ENCODE measurements around the gene SAPCD1.

SAPCD1 gene

DNA sequence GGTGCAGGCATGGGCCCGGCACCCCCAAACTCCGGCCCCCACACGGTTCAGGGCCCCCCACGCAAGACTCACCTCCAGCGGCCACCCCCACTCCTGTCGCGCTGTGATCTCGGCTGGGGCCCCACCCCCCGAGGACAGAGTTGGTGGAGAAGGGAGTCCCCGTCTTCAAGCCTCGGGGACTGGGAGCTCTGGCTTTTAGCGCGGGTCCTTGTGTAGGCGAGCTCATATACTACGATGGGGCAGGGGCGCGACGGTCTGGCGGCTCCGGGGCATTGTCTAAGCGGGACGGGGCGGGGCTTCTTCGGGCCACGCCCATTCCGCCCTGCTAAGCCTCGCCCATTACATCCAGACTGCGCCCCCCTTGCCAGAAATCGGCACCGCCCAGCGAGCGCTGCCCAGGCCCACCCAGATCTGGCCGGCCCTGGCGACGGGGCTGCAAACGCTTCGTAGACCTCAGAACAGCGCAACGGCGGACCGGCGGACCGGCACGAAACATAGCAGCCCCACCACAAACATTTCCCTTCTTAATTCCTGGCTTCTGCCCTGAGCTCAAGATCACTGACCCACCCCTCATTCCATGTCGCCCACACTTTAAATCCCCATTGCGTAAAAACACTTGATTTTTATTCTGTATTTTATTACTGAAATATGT, 32.4 kb upstream of the SAPCD1 start:
- peak; percentile 70 for DNase-seq

GRCh38 chr6:31730631-31731086, 31.8 kb upstream of the SAPCD1 start:
- no peak for DNase-seq

GRCh38 chr6:31732029-31732428, 30.4 kb upstream of the SAPCD1 start:
- no peak for DNase-seq

DNA sequence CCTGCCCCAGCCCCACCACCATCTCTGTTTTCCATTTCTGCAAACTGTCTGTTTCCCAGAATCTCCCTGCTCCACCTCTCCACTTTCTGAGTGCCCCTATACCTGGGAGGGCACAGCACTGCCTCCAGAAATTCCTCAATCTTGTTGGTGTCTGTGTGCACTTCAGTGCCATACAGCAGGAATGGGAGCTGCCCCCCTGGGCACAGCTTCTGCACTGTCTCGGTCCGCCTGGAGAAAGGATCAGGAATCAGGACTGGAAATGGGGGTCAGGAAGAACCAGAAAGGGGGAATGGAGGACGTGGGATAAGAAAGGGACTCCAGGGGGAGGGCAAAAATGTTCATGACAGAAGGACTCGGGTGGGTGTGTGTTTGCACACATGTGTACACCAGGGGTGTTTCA, 28.7 kb upstream of the SAPCD1 start:
- no peak for DNase-seq

DNA sequence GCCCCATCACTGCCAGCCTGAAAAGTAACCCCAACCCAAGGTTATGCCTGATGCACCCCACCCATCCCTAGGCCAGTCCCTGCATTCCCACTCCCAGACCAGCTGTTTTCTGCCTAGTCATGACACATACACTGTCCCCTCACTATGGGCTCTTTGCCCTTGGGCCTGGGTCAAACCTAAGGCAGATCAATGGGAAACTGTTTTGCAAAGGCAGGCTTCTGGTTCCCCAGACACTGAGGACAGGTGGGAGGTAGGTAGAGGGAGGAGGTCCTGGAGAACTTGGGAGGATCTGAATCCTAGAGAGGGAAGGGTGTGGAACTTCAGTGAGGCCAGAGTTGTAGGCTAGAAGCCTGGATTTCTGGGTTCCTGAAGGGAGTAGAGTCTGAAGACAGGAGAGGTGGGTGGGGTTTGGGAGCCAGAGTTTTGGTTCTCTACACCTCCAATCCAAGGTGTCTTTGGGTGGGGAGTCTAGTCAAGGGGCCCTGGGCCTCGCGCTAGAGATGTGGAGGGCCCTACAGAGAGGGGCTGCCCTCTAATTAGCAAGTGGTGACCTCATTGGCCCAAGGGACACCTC, 28.1 kb upstream of the SAPCD1 start:
- DNase-seq = no peak

DNA sequence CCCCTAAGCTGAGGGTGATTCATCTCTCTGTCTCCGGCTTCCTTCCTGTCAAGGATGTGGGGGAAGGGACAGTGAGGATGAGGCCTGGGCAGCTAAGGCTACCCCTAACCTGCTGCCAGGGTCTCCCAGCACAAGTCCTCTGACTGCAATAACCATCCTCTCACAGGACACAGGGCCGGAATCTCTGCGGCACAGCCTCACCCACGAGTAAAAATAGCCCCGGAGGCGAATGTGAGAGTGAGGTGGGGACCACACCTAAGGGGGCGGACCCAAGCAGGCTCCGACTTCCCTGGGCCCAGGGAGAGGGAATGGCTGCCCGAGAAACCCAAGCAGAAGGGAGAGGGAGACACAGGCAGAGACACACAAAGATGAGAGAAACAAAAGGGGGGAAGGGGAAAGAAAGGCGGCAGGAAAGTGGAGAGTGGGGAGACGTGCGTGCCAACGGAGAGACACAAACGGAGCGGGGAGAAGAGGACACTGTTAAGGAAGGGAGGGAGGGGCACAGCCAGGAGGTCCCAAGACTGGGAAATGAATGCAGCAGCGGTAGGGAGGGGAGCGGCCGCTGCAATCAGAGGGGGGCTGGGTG, 27.5 kb upstream of the SAPCD1 start:
- DNase-seq = no peak

DNA sequence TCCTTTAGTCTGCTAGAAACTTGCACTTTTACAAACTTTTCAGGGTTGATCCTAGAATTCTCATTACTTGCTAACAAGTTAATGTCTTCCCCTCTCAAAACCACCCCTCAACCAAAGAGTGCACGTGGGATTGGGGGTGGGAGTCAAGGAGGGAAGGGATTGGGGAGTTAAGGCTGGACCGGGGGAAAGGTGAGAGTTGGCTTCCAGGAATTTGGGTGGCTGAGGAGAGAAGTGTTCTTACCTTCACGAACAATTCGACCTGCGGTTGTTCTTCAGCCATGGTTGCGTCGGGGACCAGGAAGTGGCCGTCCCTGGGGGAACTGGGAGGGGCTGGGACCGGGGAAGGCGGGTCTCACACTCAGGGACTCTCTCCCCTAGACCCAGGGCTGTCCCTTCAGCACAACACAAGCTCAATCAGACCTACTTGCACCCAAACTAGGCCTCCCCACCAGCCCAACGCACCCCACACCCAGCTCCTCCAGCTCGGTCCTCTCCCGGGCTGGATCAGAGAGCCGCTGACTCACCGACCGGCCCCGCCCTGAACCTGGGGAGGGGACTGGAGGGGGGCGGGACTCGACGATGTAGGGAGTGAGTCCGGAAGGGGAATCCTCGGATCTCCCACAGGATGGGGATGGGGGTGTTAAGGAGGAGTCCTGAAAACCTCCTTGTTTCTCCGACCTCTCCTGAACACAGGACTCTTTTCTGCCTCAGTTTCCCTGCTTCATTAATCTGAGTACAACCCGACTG, 26.3 kb upstream of the SAPCD1 start, which contains the start of gene CLIC1:
Gene CLIC1, minus strand, starts transcription at position 510 of the 747 bp plus-strand sequence. Its CDS starts 230 bp downstream, at position 280.
- DNase-seq = peak; percentile 69

- DNase-seq = no peak
Observed at GRCh38 chr6:31736768-31737314, 25.6 kb upstream of the SAPCD1 start.

DNA sequence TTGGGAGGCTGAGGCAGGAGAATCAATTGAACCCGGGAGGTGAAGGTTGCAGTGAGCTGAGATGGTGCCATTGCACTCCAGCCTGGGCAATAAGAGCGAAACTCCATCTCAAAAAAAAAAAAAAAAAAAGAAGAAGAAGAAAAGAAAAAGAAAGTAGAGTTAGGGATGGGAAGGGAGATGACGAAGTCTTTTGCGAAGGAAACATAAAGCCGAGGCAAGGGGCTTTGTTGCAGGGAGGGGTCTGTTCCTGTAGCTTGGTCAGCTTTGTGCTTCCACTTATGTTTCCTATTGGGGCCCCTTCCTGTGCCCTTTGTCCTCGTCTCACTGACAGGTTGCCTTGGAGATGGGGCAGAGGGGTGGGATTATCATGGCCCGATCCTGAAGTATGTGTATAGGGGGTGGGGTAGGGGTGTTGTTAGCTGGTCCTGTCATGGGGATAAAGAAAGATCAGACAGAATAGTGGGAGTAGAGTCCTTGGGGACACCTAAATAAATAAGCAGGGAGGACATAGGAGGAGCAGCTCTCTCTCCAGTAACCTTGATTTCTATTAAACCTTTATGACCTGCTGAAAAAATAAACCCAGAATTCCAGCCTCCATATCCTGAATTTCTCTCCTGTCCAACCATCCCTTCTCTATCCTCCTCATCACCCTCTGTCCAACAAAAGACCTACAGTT, 25.0 kb upstream of the SAPCD1 start:
- peak; percentile 39 for DNase-seq

- peak; percentile 31 for DNase-seq
Observed at GRCh38 chr6:31737991-31738979, 24.2 kb upstream of the SAPCD1 start.

DNA sequence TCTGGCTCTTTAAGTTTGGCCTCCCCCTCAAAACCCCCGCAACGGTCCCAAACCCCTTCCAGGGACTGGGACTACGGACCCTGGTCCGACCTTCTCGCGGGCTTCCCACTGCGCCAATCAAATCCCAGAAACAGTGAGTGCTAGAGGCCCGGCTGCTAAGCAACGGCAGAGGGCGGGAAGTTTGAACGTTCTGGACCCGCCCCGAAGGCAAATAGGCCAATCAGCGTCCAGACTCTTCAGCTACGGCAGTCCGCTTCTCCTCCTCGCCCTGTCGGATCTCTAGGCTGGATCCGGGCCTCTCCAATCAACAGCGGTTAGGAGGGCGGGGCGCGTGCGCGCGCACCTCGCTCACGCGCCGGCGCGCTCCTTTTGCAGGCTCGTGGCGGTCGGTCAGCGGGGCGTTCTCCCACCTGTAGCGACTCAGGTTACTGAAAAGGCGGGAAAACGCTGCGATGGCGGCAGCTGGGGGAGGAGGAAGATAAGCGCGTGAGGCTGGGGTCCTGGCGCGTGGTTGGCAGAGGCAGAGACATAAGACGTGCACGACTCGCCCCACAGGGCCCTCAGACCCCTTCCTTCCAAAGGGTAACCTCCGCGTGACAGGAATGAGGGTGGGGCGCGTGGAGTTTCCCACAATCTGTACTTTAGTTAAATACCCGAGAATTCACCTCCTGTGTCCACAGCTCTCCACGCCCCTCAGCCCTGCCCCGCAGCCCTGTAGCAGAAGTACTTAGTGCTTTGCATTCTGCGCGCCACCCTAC, 22.6 kb upstream of the SAPCD1 start, which contains the start of gene MSH5:
Gene MSH5, plus strand, starts transcription at position 367 of the 758 bp plus-strand sequence. CDS start 462 bp downstream, outside the sequence.
- DNase-seq = peak; percentile 98

- DNase-seq = peak; percentile 42
Observed at GRCh38 chr6:31740397-31741223, 21.8 kb upstream of the SAPCD1 start.

DNA sequence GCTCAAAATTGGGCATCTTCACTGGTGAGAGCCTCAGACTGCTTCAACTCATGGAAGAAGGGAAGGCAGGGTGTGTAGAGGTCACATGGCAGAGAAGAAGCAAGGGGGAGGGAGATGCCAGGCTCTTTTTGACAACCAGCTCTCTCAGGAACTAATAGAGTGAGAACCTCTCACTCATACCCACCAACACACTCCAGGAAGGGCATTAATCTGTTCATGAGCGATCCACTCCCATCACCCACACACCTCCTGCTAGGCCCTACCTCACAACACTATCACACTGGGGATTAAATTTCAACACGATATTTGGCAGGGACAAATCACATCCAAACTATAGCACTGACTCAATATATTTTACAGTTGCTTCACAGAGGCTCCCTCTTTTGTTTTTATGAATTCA, 20.6 kb upstream of the SAPCD1 start:
- no peak for DNase-seq

DNA sequence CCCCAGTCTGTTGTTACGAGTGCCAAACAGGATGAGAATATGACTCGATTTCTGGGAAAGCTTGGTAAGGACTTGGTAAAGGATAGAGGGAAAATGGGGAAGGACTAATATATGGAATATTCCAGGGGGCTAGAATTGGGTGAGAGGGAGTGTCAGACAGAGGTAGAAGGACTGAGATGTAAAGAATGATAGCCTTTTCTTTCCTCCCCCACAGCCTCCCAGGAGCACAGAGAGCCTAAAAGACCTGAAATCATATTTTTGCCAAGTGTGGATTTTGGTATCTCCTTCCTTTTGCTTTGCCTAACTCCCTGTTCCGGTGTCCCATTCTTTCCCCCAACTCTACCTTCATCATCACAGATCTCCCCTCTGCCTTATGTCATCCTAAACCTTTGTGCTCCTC, 19.6 kb upstream of the SAPCD1 start:
- DNase-seq = no peak

DNA sequence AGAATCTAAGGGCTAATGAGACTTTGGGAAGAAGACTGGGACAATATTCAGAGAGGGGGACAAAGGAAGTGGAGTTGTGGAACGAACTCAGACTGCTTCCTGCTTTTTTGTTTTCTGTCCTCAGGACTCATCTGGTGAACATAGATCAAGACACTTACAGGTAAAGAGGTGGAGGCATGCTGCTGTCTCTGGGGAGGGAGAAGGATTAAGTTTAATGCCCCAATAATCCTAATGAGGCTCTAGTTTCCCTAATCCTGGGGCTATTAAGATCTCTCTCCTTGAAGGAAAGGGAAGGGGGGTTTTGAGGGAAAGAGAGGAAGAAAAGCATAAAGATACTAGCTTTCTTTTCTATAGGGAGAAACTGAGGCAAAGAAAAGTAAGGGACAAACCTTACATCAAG, 18.0 kb upstream of the SAPCD1 start:
- DNase-seq = no peak

- no peak for DNase-seq
Observed at GRCh38 chr6:31749301-31750036, 13.0 kb upstream of the SAPCD1 start.

DNA sequence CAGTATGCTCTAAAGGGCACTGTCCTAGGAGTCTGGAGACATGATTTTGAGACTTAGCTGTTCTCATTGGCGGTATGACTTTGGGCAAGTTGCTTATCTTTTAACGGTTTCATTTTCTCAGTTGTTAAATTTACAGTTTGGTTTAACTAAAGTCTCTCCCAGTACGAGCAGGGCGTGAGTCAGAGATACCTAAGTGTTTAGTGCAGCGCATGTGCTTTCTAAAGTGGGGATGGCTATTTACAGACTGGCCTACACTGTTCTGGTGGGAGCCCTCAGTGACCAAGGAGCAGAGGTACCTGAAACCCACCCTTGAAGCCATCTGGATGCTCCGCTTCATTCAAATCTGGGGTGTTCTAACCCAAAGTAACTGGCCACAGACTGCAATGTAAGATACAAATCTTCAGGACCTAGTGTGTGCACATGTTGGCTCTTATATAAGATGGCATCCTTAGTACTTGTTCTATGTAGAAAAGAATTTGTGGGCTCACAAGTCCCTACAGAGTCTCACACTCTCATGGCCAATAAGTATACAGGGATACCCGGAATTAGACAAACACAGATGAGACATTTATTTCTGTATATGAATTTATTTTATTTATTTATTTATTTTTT, 11.9 kb upstream of the SAPCD1 start:
- no peak for DNase-seq

GRCh38 chr6:31752739-31753319, 9.6 kb upstream of the SAPCD1 start:
- no peak for DNase-seq
